ENCODE results near the gene HSP90B1.

DNA sequence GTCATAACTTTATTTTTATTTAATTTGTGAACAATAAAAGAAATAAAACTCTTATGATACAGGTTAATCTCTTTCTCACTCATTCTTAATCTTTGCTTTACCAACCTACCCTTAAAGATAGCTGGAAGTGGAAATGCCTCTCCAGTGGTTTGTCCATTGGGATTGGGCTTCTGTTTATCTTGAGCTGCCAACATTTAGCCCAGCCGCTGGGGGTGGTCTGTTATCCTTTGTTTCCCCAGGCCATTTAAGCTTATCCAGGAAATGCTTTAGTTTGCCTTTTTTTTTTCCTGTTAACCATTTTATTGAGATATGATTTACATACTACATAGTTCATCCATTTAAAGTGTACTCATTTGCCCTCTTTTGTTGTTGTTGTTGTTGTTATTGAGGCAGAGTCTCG lies 43.7 kb downstream of the HSP90B1 start:
- TF ChIP-seq, protein P1, sequence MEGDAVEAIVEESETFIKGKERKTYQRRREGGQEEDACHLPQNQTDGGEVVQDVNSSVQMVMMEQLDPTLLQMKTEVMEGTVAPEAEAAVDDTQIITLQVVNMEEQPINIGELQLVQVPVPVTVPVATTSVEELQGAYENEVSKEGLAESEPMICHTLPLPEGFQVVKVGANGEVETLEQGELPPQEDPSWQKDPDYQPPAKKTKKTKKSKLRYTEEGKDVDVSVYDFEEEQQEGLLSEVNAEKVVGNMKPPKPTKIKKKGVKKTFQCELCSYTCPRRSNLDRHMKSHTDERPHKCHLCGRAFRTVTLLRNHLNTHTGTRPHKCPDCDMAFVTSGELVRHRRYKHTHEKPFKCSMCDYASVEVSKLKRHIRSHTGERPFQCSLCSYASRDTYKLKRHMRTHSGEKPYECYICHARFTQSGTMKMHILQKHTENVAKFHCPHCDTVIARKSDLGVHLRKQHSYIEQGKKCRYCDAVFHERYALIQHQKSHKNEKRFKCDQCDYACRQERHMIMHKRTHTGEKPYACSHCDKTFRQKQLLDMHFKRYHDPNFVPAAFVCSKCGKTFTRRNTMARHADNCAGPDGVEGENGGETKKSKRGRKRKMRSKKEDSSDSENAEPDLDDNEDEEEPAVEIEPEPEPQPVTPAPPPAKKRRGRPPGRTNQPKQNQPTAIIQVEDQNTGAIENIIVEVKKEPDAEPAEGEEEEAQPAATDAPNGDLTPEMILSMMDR (conservative IDR thresholded peaks at IDR 0.05; ENCODE audit: low read depth, low read length) = no peak
- no peak for TF ChIP-seq EZH2 (IDR thresholded peaks at IDR 0.05; ENCODE audit: borderline replicate concordance, low read depth, low read length, poor library complexity, severe bottlenecking)

All from A673 (cell line).